Measurements from ENCODE around the gene C1QTNF3. TPM values are rescaled to one million over a fixed set of nuclear protein-coding genes. Genes with fewer than 3 reads are reported as not detected.

C1QTNF3 gene
- total RNA-seq, 1 donor, result 3.6 TPM

DNA sequence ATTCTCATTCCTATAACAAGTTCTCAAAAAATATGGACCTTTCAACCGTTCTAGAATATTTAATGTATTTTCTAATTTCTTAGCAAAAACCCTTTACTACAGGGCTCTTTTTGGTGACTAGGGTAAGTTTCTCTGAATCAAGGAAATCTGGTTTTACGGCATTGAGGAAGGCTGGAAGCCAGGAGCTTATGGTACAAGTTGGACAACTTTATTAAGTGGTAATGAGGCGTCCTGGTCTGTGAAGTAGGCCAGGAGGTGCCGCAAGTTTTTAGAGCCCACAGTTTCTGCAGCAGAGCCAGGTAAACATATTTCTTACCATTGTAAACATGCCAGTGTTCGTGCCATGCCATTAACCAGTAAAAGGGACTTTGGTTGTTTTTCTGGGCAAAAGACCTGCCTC, 14.6 kb upstream of the C1QTNF3 start:
- Histone ChIP-seq H3K4me1 (ENCODE audit: insufficient read depth, low read length) (no peaks in the 10 kb centered on the region), H3K27me3 (ENCODE audit: insufficient read depth, low read length) (no peaks in the 10 kb centered on the region), H3K9me3 (ENCODE audit: low read depth, low read length) (no peaks in the 10 kb centered on the region), H3K4me3 (ENCODE audit: low read length) (no peak overlapping the region)

- H3K4me1 ChIP-seq (ENCODE audit: insufficient read depth, low read length), result no peaks in the 10 kb centered on the region
- no peaks in the 10 kb centered on the region for H3K27me3 ChIP-seq (ENCODE audit: insufficient read depth, low read length)
- no peaks in the 10 kb centered on the region for H3K9me3 ChIP-seq (ENCODE audit: low read depth, low read length)
- no peak overlapping the region for H3K4me3 ChIP-seq (ENCODE audit: low read length)
These were observed 14.1 kb upstream of the C1QTNF3 start for GRCh38 chr5:34057118-34057517.

- H3K4me3 ChIP-seq (ENCODE audit: low read length), result no peak overlapping the region
- no peaks in the 10 kb centered on the region for H3K27me3 ChIP-seq (ENCODE audit: insufficient read depth, low read length)
- H3K9me3 ChIP-seq (ENCODE audit: low read depth, low read length), result no peaks in the 10 kb centered on the region
- H3K4me1 ChIP-seq (ENCODE audit: insufficient read depth, low read length), result no peaks in the 10 kb centered on the region
These were observed 12.7 kb upstream of the C1QTNF3 start for GRCh38 chr5:34055667-34056066.

GRCh38 chr5:34054400-34054729, 11.4 kb upstream of the C1QTNF3 start:
- Histone ChIP-seq H3K9me3 (ENCODE audit: low read depth, low read length) (no peaks in the 10 kb centered on the region), H3K27me3 (ENCODE audit: insufficient read depth, low read length) (no peaks in the 10 kb centered on the region), H3K4me3 (ENCODE audit: low read length) (no peak overlapping the region), H3K4me1 (ENCODE audit: insufficient read depth, low read length) (no peaks in the 10 kb centered on the region)

GRCh38 chr5:34053571-34054399, 10.8 kb upstream of the C1QTNF3 start:
- H3K4me1 ChIP-seq (ENCODE audit: insufficient read depth, low read length), result no peaks in the 10 kb centered on the region
- no peaks in the 10 kb centered on the region for H3K27me3 ChIP-seq (ENCODE audit: insufficient read depth, low read length)
- no peaks in the 10 kb centered on the region for H3K9me3 ChIP-seq (ENCODE audit: low read depth, low read length)
- H3K4me3 ChIP-seq (ENCODE audit: low read length), result no peak overlapping the region

GRCh38 chr5:34053133-34053532, 10.1 kb upstream of the C1QTNF3 start:
- H3K9me3 ChIP-seq (ENCODE audit: low read depth, low read length), result no peaks in the 10 kb centered on the region
- no peak overlapping the region for H3K4me3 ChIP-seq (ENCODE audit: low read length)
- peaks cover 6% of the 10 kb centered on the region for H3K4me1 ChIP-seq (ENCODE audit: insufficient read depth, low read length)
- no peaks in the 10 kb centered on the region for H3K27me3 ChIP-seq (ENCODE audit: insufficient read depth, low read length)

DNA sequence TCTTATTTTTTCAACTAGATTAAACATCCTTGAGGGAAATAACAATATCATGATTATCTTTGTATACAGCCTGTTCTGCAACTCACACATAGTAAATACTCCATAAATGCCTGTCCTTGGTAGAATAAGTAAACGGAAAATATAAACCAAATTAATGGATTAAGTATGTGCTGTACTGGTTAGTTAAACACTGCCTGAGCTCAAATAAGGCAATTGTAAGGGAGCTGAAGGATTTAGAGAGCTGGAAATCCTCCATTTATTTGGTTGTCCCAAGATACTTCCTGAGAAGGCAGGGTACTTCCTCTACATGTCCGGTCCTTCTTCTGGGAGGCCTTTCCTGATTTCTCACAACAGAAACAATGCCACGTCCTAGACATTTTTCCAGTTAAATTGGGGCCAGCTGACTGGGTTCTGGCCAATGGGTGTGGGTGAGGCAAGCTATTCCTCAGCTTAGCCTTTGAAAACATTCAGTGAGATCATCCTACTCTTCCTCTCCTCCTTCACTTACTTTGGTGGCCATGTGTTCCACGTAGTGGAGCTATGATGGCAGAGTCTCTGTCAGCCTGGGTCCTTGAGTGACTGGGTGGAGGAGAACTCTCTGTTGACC, 8.5 kb upstream of the C1QTNF3 start:
- H3K9me3 ChIP-seq (ENCODE audit: low read depth, low read length), result no peaks in the 10 kb centered on the region
- H3K4me3 ChIP-seq (ENCODE audit: low read length), result no peak overlapping the region
- no peaks in the 10 kb centered on the region for H3K27me3 ChIP-seq (ENCODE audit: insufficient read depth, low read length)
- peaks cover 11% of the 10 kb centered on the region for H3K4me1 ChIP-seq (ENCODE audit: insufficient read depth, low read length)

- Histone ChIP-seq H3K27me3 (ENCODE audit: insufficient read depth, low read length) (no peaks in the 10 kb centered on the region), H3K9me3 (ENCODE audit: low read depth, low read length) (no peaks in the 10 kb centered on the region), H3K4me1 (ENCODE audit: insufficient read depth, low read length) (peaks cover 19% of the 10 kb centered on the region), H3K4me3 (ENCODE audit: low read length) (no peak overlapping the region)
These were observed 5.0 kb upstream of the C1QTNF3 start for GRCh38 chr5:34047774-34048572.

- H3K27me3 ChIP-seq (ENCODE audit: insufficient read depth, low read length), result no peaks in the 10 kb centered on the region
- peaks cover 27% of the 10 kb centered on the region for H3K4me1 ChIP-seq (ENCODE audit: insufficient read depth, low read length)
- no peak overlapping the region for H3K4me3 ChIP-seq (ENCODE audit: low read length)
- no peaks in the 10 kb centered on the region for H3K9me3 ChIP-seq (ENCODE audit: low read depth, low read length)
These were observed 4.1 kb upstream of the C1QTNF3 start for GRCh38 chr5:34047143-34047542.

DNA sequence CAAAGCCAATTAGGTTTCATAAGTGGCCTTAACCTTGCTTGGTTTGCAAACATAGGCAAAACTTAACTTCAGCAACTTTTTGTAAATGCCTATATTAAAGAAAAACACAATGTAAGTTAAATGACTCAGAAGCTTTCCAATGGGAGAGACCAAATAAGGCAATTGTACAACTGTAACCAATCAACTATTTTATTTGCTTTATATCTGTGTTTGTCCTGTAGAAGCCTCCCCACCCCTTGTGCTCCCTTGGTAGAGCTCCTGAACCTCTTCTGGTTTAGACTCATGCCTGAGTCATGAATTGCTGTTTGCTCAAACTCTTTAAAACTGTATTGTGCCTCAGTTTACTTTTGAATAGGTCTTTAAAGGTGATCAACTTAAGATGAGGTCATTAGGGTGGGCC, 3.0 kb upstream of the C1QTNF3 start:
- H3K4me3 ChIP-seq (ENCODE audit: low read length), result no peak overlapping the region

DNA sequence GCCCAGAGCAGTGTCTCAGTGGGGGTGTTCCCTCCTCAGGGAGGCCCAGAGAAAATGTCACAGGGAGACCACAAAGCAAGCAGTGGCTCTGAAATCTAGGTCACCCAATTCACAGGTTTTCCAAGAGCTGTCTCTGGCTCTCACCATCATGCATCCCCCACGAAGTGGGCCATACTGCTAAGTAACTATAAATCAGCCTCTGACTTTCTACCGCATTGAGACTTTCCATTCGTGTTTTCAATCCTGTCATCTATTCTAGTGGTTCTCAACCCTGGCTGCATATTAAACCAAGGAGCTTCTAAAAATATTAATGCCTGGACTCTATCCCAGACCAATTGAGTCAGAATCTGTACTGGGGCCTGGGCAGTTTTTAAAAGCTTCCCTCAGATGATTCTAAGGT, 2.0 kb upstream of the C1QTNF3 start:
- Histone ChIP-seq H3K4me3 (ENCODE audit: low read length) (no peak overlapping the region), H3K4me1 (ENCODE audit: insufficient read depth, low read length) (peaks cover 28% of the 10 kb centered on the region), H3K9me3 (ENCODE audit: low read depth, low read length) (no peaks in the 10 kb centered on the region), H3K27me3 (ENCODE audit: insufficient read depth, low read length) (no peaks in the 10 kb centered on the region)

More for the DNA sequence above, 3.0 kb upstream of the C1QTNF3 start:
- H3K9me3 ChIP-seq (ENCODE audit: low read depth, low read length), result no peaks in the 10 kb centered on the region
- H3K27me3 ChIP-seq (ENCODE audit: insufficient read depth, low read length), result no peaks in the 10 kb centered on the region
- H3K4me1 ChIP-seq (ENCODE audit: insufficient read depth, low read length), result peaks cover 28% of the 10 kb centered on the region

GRCh38 chr5:34042321-34042720, 692 bp downstream of the C1QTNF3 start:
- no peaks in the 10 kb centered on the region for H3K27me3 ChIP-seq (ENCODE audit: insufficient read depth, low read length)
- H3K4me1 ChIP-seq (ENCODE audit: insufficient read depth, low read length), result peaks cover 20% of the 10 kb centered on the region
- H3K4me3 ChIP-seq (ENCODE audit: low read length), result no peak overlapping the region
- no peaks in the 10 kb centered on the region for H3K9me3 ChIP-seq (ENCODE audit: low read depth, low read length)

DNA sequence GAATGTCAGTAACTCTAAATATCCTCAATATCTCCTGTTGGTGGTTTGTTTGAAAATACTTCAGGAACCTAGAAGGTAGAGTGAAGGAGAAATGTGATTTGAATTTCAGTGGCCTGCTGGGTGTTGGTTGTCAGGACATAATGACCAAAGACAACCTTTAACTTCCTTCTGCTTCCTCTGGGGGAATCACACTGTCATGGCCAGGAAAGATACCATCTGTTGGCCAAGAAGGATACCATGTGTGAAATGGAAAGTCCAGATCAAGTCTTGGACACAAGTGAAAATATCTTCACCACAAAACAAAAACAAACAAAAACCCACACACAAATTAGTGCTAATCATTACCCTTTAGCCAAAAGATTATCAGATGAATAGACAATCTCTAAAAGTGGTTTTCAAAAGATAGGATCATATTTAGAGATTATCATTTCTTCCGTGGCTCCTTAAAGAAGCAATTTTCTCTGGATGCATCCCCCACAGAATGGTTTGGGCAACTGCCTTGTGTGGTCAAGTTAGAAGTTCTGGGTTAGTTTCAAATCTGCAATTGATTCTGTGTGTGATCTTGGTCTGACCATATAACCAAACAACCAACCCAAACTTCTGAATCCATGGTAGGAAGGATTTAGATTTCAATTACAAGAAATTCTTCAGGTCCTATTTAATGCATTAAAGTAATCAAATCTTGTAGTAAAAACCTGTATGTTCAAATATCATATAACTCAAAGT, 1.6 kb downstream of the C1QTNF3 start:
- H3K4me3 ChIP-seq (ENCODE audit: low read length), result no peak overlapping the region
- no peaks in the 10 kb centered on the region for H3K27me3 ChIP-seq (ENCODE audit: insufficient read depth, low read length)
- H3K9me3 ChIP-seq (ENCODE audit: low read depth, low read length), result no peaks in the 10 kb centered on the region
- peaks cover 17% of the 10 kb centered on the region for H3K4me1 ChIP-seq (ENCODE audit: insufficient read depth, low read length)

- H3K27me3 ChIP-seq (ENCODE audit: insufficient read depth, low read length), result no peaks in the 10 kb centered on the region
- H3K4me1 ChIP-seq (ENCODE audit: insufficient read depth, low read length), result peaks cover 17% of the 10 kb centered on the region
- no peaks in the 10 kb centered on the region for H3K9me3 ChIP-seq (ENCODE audit: low read depth, low read length)
These were observed 2.5 kb downstream of the C1QTNF3 start for GRCh38 chr5:34040472-34040871.

More at GRCh38 chr5:34040472-34040871, 2.5 kb downstream of the C1QTNF3 start:
- H3K4me3 ChIP-seq (ENCODE audit: low read length), result no peak overlapping the region

All from mononuclear cell (primary cell).